ENCODE results near the gene CD2AP. TPM values are rescaled to one million over a fixed set of nuclear protein-coding genes. Genes with fewer than 3 reads are reported as not detected.

Gene CD2AP
- total and polyA plus RNA-seq, 7 donors, result 17.7 to 80.2 (median 21.8) TPM

DNA sequence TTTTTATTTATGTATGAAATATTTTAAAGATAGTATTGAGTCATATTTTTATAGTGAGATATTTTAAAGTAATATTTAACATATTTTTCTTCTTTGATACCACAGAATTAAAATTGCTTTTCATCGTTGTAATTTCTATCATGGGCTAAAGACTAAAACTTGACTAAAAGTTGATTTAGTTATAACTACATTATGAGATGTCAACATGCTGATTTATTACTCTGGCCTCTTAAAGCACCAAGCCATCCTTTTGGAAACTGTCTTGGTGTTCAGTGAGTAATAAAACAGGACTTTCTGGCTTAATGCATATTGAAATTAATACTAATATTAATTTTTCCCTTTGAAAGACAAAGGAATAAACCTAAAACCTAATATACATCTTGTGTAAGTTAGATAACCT, 125.6 kb downstream of the CD2AP start:
- peaks cover 0 to 39% (median 4%) of the 10 kb centered on the region in 4 donors for H3K36me3 ChIP-seq
- no peak for TF ChIP-seq POLR2A (IDR thresholded peaks at IDR 0.05)
- TF ChIP-seq POLR2AphosphoS5 (IDR thresholded peaks at IDR 0.05), result no peak
- TF ChIP-seq EP300 (IDR thresholded peaks at IDR 0.05), result no peak
- no peak for TF ChIP-seq CTCF (IDR thresholded peaks at IDR 0.05)
- no peaks in the 10 kb centered on the region for H3K9me3 ChIP-seq
- no peaks in the 10 kb centered on the region for H3K27me3 ChIP-seq
- no peaks in the 10 kb centered on the region for H3K4me1 ChIP-seq
- DNase-seq, result no peak
- no peak overlapping the region for H3K4me3 ChIP-seq
- WGBS, 2 donors, result 58 to 89% methylated on average over 1 of the region's 1 CpG
- intact Hi-C loops (cut with DNase I), result no loop called here
- H3K27ac ChIP-seq, result no peak overlapping the region

GRCh38 chr6:47603995-47604394, 126.4 kb downstream of the CD2AP start:
- intact Hi-C loops (cut with DNase I), result no loop called here
- TF ChIP-seq CTCF (IDR thresholded peaks at IDR 0.05) (no peak), EP300 (IDR thresholded peaks at IDR 0.05) (no peak), POLR2A (IDR thresholded peaks at IDR 0.05) (no peak), POLR2AphosphoS5 (IDR thresholded peaks at IDR 0.05) (no peak)
- Histone ChIP-seq H3K9me3 (no peaks in the 10 kb centered on the region), H3K27ac (no peak overlapping the region), H3K27me3 (no peaks in the 10 kb centered on the region), H3K36me3 (peaks cover 0 to 44% (median 4%) of the 10 kb centered on the region in 4 donors), H3K4me1 (no peaks in the 10 kb centered on the region), H3K4me3 (no peak overlapping the region)
- 26 to 70% methylated on average over 4 of the region's 4 CpGs for WGBS, 2 donors
- no peak for DNase-seq

DNA sequence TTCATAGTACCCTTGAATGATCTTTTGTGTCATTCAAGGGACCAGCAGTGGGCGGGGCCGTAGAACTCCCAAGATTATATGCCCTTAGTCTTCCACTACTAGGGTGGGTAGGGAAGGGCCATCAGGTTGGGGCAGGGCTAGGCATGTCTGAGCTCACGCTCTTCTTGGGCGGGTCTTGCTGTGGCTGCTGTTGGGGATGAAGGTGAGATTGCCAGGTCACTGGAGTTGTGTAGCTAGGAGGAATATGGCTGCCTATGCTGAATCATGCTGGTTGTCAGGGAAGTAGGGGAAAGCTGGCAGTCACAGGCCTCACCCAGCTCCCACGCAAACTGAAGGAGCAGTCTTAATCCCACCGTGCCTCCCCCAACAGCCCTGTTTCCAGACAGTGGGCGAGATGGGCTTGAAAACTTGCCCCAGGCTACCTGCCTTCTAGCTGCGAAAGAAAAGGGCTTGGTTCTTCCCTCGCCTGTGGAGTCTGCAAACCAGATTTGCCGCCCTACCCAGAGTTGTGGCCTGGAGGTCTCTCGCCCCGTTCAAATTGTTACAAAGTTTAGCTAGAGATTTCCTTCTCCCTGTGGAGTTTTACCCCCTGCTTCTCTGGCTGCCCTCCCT, 144.4 kb downstream of the CD2AP start:
- intact Hi-C loops (cut with DNase I), result loop anchor here (10.0 kb wide), 1 partner anchor 207 kb away; no protein-coding TSS in a partner anchor
- whole genome bisulfite sequencing, 2 donors, result 90 to 93% methylated on average over 12 of the region's 12 CpGs
- Histone ChIP-seq H3K27ac (no peak overlapping the region), H3K4me1 (no peaks in the 10 kb centered on the region), H3K27me3 (no peaks in the 10 kb centered on the region), H3K36me3 (peaks cover 0 to 45% (median 11%) of the 10 kb centered on the region in 4 donors), H3K4me3 (no peak overlapping the region), H3K9me3 (no peaks in the 10 kb centered on the region)
- no peak for DNase-seq
- TF ChIP-seq POLR2AphosphoS5 (IDR thresholded peaks at IDR 0.05), result no peak
- no peak for TF ChIP-seq CTCF (IDR thresholded peaks at IDR 0.05)
- TF ChIP-seq POLR2A (IDR thresholded peaks at IDR 0.05), result no peak
- no peak for TF ChIP-seq EP300 (IDR thresholded peaks at IDR 0.05)

DNA sequence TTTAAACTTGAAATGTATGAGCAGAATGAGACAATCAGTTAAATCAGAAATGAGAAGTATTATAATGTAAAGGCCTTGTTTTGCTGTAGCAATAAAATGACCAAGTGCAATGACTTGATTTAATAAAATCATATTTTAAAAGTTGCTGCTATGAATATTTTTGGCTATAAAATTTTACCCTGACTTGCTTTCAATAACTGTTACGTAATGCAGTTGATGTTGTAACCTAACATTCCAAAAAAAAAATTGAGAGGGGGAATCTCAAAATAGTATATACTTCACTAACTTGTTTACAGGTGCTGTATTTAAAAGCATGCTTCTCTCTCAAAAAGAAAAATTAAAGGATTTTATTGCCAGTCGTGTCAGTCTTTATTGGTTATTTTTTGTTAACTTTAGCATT, 149.2 kb downstream of the CD2AP start:
- TF ChIP-seq CTCF (IDR thresholded peaks at IDR 0.05), result no peak
- TF ChIP-seq POLR2A (IDR thresholded peaks at IDR 0.05), result no peak
- no peak for TF ChIP-seq EP300 (IDR thresholded peaks at IDR 0.05)
- TF ChIP-seq POLR2AphosphoS5 (IDR thresholded peaks at IDR 0.05), result no peak
- Histone ChIP-seq H3K36me3 (peaks cover 0 to 14% (median 3%) of the 10 kb centered on the region in 4 donors), H3K4me3 (no peak overlapping the region), H3K27ac (no peak overlapping the region), H3K4me1 (peaks cover 0 to 4% (median 0%) of the 10 kb centered on the region in 4 donors), H3K27me3 (no peaks in the 10 kb centered on the region), H3K9me3 (no peaks in the 10 kb centered on the region)
- 56 to 87% methylated on average over 2 of the region's 2 CpGs for WGBS, 2 donors
- intact Hi-C loops (cut with DNase I), result loop anchor here (10.0 kb wide), 1 partner anchor 212 kb away; no protein-coding TSS in a partner anchor
- no peak for DNase-seq

All from sigmoid colon (tissue), 7 donors.